ENCODE measurements around the gene RFTN1.

DNA sequence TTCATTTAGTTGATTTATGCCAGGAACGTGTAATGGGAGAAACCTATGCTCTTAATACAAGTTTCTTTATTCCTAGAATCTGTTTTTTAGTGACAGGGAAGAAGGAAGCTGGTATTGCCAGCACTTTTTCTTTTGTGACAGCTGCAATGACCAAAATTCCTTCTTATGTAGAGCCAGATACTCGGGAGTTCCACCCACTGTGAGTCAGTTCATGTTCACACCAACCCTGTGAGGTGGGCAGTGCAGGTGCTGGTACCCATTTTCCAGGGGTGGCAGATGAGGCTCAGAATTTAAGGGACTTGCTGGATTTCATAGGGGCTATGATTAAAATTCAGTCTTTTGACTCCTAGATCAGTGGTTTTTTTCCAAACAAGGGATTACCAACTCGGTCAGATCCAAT is 213.8 kb downstream of the RFTN1 start:
- TF ChIP-seq, protein P1, sequence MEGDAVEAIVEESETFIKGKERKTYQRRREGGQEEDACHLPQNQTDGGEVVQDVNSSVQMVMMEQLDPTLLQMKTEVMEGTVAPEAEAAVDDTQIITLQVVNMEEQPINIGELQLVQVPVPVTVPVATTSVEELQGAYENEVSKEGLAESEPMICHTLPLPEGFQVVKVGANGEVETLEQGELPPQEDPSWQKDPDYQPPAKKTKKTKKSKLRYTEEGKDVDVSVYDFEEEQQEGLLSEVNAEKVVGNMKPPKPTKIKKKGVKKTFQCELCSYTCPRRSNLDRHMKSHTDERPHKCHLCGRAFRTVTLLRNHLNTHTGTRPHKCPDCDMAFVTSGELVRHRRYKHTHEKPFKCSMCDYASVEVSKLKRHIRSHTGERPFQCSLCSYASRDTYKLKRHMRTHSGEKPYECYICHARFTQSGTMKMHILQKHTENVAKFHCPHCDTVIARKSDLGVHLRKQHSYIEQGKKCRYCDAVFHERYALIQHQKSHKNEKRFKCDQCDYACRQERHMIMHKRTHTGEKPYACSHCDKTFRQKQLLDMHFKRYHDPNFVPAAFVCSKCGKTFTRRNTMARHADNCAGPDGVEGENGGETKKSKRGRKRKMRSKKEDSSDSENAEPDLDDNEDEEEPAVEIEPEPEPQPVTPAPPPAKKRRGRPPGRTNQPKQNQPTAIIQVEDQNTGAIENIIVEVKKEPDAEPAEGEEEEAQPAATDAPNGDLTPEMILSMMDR (IDR thresholded peaks at IDR 0.05), result no peak
- no peak for TF ChIP-seq EP300 (IDR thresholded peaks at IDR 0.05)

Data from suprapubic skin (tissue), 3 donors.